Activated effector memory CD4-positive, alpha-beta T cell treated with Interleukin-2 at 50 U/mL for 16 hours (primary cell): ENCODE results near the gene PVALEF.

Source experiments
- DNase-seq: peaks from one replicate; pipeline ENCODE4 v3.0.0-alpha.2; 2020

PVALEF gene

DNA sequence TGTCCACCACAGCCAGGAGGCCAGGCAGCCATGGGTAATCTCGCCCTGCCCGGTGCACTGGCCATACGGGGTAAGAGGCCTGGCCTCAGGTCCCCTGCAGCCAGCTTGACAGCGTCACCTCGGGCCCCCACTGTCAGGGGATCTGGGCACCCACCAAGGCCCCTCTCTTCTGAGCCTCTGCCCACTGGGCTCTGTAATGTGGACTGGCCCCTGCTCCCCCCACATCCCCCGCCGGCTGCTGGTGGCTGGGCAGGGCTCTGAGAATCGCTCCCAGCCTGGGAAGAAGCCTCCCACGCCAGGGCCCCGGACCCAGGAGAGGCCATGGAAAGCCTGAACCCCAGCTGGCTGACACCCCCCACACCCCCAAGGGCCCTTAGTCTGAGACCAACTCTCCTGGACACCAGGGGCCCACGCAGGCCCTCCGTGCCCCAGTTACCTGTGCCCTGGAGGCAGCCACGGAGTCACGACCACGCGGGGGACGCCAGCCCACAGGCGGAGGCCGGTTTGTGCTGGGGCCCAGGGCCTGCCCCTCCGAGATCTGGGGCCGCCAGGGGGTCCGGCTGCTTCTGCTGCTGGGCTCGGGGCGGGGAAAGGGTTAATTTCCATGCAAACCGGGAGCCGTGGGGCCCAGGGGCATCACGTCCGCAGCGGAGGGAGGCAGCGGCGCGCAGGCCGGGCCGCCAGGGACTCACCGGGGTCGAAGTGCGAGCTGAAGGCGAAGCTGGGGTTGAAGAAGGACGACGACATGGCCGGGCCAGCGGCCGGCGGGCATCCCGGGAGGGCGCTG, at the start of gene PVALEF:
Gene PVALEF, plus strand, starts transcription at position 262 of the 787 bp plus-strand sequence. CDS start 15,720 bp downstream, outside the sequence.
- no peak for DNase-seq

DNA sequence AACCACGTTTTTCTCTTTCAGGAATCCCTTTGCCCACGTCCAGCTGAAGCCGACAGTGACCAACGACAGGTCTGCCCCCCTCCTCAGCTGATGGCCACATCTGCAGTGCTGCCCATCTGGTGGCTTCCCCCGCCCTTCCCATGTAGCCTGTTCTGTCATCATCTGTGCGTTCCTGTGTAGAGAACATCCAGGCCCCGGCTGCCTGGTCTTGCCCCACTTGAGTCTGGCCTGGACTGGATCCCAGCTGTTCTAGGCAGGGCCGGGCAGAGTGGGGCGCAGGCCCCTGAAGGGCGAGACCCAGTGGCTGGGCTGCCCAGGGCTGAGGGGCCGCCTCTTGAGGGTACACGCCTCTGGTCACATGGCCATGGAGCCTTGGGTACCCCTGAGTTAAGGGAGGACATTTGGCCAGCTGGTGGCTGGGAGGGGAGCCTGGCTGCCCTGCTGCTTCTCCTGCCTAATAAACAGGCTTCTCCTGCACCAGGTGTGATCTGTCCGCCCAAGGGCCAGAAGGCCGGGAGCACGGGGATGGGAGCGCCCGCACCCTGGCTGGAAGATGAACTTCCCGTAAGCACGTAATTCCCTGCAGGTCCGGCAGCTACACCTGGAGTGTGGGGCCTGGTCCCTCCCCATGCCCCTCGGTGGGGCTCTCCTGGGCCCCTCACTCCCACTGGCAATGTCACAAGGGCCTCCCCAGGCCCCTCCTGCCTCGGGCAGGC, 49.4 kb upstream of the PVALEF start:
- no peak for DNase-seq

DNA sequence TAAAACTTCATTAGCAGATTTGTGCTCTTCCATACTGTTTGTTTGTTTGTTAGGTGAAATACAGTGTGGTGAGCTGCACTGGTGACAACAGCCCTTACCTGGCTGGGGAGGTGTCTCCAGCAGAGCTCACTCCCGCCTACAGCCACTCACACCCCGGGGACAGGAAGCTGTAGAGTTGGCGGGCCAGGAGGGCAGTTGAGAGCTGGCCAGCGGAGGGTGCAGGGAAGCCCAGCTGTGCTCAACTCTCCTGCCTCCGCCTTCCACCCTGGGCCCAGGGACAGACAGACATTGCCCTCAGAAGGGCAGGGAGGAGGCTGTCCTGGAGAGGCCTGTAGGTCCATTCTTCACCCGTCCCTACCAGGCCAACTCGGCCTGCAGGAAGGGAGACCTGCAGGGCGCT, 48.6 kb upstream of the PVALEF start:
- no peak for DNase-seq

- no peak for DNase-seq
Observed at GRCh38 chr17:81117672-81118198, 47.6 kb upstream of the PVALEF start.

DNA sequence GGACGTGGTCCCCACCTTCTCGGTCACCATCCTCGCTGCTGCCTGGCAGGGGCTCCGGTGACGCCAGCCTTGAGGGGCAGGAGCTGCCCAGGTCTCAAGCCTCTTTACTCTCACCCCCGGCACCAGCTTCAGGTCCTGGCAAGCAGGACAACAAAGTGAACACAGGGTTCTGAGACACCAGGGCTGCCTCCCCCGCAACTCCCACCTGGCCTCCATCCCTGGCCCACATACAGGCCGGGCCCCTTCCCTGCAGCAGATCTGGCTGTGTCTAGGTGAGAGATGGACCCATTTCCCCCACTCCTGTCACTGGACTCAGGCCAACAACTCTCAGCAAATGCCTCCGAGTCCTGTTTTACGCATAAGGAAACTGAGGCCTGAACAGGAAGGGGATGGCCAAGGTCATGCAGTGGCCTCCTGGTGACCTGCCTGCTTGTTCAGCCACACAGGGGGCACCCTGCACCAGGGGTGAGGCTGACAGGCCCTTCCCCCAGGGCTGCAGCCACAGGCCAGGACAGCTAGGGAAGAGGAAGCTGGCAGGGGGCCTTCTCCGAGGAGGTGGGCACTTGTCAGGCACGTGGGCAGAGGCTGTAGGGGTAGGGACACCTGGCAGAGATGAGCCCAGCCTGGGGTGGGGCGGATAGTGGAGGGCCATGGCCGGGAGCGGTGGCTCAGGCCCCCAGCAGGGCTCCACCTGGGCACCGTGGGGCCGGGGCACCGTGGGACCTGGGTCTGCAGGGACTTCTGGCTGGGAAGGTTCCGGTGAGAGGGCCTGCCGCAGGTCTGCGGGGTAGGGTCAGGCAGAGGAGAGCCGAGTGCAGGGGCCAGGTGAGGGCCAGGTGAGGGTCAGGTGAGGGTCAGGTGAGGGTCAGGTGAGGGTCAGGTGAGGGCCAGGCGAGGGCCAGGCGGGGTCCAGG, 46.7 kb upstream of the PVALEF start:
- no peak for DNase-seq

DNA sequence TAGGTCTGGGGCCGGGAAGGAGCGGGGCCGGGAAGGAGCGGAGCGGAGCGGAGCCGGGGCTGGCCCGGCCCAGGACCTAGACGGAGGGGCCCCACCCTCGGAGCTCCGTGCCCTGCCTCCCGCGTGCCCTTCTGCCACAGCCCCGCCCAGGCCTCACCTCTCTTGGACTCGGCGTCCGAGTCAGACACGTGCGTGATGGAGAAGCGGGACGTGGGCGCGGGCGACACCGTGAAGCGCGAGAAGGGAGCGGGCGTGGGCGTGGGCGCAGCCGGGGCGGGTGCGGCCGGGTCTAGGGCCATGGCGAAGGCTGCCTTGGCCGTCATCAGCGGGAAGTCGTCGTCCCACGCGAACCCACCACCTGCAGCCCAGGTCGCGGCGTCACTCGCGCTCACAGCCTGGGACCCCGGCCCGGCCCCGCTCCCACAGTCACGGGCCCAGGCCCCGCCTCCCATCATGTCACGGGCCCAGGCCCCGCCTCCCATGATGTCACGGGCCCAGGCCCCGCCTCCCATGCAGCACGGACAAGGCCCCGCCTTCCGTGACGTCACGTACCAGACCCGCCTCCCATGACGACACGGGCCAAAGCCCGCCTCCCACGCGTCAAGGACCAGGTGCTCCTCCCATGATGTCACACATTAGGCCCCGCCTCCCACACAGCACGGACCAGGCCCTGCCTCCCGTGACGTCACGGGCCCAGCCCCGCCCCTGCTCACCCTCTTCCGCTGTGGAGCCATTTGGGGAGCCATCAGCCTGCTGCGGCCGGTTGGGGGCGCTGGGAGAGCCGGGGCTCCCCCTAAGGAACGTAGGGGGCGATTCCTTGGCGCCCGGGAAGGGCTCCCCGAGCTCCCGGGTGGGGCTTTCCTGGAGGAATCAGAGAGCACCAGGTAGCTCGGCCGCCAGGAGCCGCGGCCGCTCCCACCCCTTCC, 45.8 kb upstream of the PVALEF start:
- DNase-seq = peak; percentile 59

DNA sequence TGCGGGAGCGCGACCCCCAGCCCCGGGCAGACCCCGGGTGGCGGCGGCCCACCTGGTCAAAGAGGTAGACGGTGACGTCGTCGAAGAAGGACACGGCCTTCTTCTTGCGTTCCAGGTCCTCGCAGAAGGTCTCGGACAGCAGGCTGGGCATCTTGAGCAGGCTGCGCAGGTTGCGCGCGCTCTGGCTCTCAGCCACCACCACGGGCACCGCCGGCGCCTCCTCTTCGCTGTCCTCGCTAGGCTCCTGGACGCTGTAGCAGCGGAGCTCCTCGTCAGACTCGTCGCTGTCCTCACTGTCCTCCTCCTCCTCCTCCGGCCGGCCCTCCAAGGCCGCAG, 45.2 kb upstream of the PVALEF start:
- DNase-seq = no peak

- no peak for DNase-seq
Observed at GRCh38 chr17:81120695-81121621, 44.3 kb upstream of the PVALEF start.

- DNase-seq = no peak
Observed at GRCh38 chr17:81121841-81122733, 43.2 kb upstream of the PVALEF start.

- no peak for DNase-seq
Observed at GRCh38 chr17:81123052-81124048, 42.0 kb upstream of the PVALEF start.

DNA sequence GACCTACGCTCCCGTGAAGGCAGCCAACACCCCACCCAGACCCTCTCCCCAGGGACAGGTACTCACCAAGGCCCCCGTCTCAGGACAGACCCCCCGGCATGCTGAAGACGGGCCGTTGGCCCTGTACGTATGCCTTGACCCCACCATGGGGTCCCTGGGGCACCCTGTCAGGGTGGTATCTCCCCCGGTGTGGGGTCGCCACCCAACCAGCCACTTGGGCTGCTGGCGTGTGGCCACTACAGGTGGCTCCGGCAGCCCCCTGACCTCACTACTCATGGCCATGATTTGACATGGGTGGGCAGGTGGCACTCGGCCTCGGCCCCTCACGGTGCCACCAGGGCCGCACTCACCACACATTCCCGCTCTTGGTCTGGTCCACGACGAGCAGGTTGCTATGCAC, 40.9 kb upstream of the PVALEF start:
- no peak for DNase-seq

DNA sequence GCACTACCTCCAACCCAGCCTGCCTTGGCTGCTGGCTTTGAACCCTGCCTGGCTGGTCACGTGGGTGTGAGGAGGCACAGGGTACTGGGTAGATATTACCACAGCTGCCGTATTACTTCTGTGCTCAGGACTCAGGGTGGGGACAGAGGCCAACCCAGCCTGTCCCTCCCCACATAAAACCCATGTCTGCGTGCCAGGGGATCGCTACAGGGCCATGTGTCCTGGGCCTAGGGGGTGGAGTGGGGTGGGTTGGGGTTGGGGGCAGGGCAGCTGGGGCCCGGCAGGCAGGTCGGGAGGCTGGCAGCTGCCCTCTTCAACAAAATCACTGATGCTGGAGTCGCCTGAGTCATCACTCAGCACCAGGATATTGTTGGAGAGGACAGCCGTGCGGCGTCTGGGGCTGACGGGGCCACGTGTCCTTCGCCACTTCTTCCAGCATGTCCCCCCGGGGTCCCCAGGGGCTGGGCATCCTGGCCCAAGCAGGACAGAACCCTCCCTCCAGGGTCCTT, 39.7 kb upstream of the PVALEF start:
- no peak for DNase-seq

DNA sequence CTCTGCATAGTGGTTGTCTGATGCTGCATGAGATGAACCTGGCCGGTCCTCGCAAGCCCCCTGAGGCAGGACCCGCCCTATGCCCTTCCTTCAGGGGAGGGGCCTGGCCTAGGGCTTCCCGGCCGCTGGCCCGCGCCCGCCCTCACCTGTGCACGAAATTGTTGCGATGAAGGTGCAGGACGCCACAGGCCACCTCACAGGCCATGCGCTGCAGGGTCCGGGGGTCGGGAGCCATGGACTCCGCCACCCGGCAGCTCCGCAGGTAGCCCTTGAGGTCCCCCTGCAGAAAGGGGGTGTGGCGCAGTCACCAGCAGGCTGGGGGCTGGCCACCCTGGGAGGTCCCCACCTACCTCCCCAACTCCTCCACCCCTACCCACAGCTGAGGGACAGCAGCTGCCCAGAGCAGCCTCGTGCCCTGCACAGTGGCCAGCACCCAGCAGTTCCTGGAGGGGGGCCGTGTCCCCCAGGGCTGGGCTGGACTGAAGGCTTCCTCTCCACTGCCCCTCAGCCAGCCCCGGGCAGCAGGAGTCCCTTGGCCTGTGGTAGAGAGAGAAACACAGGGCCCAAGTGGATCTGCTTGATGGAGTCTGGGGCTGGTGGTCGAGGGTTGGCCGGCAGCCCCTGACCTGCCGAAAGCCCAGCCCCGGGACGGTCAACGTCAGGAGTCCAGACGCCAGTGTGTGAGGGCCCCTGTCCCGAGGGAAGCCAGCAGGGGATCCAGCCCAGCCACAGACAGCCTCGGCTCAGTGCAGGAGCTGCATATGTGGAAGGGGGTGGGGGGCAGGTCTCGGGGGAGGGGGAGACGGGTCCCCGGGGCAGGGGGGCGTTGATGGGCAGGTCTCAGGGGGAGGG, 38.8 kb upstream of the PVALEF start:
- DNase-seq = no peak

DNA sequence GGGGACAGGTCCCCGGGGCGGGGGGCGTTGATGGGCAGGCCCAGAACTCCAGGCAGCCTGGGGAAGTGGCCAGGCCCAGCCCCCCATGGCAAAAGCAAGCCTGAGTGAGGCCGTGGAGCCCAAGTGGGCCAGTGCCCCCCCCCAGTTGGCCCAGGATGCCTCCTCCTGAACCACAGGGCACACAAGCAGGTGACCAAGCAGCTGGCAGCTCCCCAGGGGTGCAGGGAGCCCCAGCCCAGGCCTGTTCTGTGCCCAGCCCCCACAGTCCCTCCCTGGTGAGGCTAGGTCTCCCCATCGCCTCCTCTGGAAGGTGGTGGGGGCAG, 38.2 kb upstream of the PVALEF start:
- no peak for DNase-seq

DNA sequence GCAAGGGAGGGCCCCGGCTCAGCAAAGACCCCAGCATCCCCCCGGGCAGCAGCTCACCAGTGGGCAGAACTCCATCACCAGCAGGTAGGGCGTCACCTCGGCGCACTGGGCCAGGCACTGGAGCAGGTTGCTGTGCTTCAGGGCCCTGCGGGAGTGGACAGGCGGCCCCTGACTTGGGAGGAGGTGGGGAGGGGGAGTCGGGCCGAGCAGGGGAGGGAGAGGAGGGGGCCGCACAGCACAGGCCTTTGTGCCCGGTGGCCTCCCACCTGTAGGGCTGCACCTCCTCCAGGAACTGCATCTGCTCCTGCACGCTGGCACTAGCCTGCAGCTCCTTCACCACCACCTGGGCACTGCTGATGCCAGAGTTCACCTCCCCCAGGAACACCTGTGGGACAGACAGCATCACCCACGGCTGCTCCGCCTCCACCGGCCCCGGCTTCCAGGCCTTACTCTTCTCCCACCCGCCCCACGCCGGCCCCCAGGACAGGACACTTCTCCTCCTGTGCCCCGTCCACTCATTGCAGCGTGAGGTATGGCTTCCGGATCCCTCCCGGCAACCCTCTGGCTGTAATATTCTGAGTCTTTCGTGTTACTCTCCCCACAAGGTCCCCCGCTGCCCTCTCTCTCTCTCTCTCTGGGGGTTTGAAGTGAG, 37.7 kb upstream of the PVALEF start:
- no peak for DNase-seq

- DNase-seq = no peak
Observed at GRCh38 chr17:81128338-81128737, 37.0 kb upstream of the PVALEF start.

- no peak for DNase-seq
Observed at GRCh38 chr17:81128774-81129173, 36.5 kb upstream of the PVALEF start.
